H1 (cell line): ENCODE measurements around the gene TMPRSS13. TPM values are rescaled to one million over a fixed set of nuclear protein-coding genes. Genes with fewer than 3 reads are reported as not detected.

Source experiments
- BRCA1 ChIP-seq: IDR thresholded peaks from 2 replicates; pipeline ENCODE4 v1.6.1; 2012; ENCODE audit warnings: low read depth, low read length, improper control_type of control experiment
- CEBPB ChIP-seq: IDR thresholded peaks from 2 replicates; pipeline ENCODE4 v1.6.1; 2012; ENCODE audit warnings: low read depth, low read length
- CTBP2 ChIP-seq: IDR thresholded peaks from 2 replicates; pipeline ENCODE4 v1.7.0; 2011; ENCODE audit warnings: borderline replicate concordance, mild to moderate bottlenecking, moderate library complexity, mixed read lengths, low read length; ENCODE audit not compliant: insufficient read depth, insufficient read length
- KDM5A ChIP-seq: fragments of 200-600 bp; IDR thresholded peaks from 2 replicates; pipeline ENCODE4 v1.7.1; 2012; ENCODE audit warnings: mild to moderate bottlenecking, low read length, inconsistent platforms, mixed read lengths
- RBBP5 ChIP-seq: IDR thresholded peaks from 2 replicates; pipeline ENCODE4 v1.7.1; 2012; ENCODE audit warnings: low read depth, mild to moderate bottlenecking, inconsistent platforms, low read length, moderate library complexity, borderline replicate concordance
- SIN3A ChIP-seq, 2 experiments: IDR thresholded peaks in 1 of 2; conservative IDR thresholded peaks in 1 of 2; 2 replicates each; pipeline ENCODE4 v1.6.1; 2011 to 2012; ENCODE audit warnings: low read length in 2 of 2, improper control_type of control experiment in 1 of 2, low read depth in 1 of 2, mild to moderate bottlenecking in 1 of 2
- SP1 ChIP-seq: IDR thresholded peaks from 2 replicates; pipeline ENCODE4 v1.6.1; 2011; ENCODE audit warnings: low read depth, low read length
- SP2 ChIP-seq: IDR thresholded peaks from 2 replicates; pipeline ENCODE4 v1.6.1; 2012; ENCODE audit warnings: mild to moderate bottlenecking, low read length, inconsistent platforms
- TEAD4 ChIP-seq: IDR thresholded peaks from 2 replicates; pipeline ENCODE4 v1.6.1; 2012; ENCODE audit warnings: low read depth, low read length, inconsistent platforms, mixed read lengths
- polyA plus RNA-seq, 7 experiments: library from polyadenylated mRNA; depleted of rRNA in 3 of 7; stranded (reverse) in 5 of 7; unstranded in 2 of 7; fragments of >200 nt in 5 of 7; fragments of 200-250 nt in 2 of 7; gene quantifications; 1 replicate in 5 of 7; 2 replicates in 1 of 7; 4 replicates in 1 of 7; pipeline versions ENCODE4 v1.2.1 to v1.2.3, GENCODE V29; 2011 to 2013; ENCODE audit warnings: missing spikeins in 2 of 7, mixed read lengths in 2 of 7
- total RNA-seq: library from RNA; stranded (reverse); fragmentation: NEBNext Ultra II Directional; extraction: Animal tissue kit (Norgen Biotek cat#: 25700); gene quantifications from 2 replicates; pipeline ENCODE4 v1.2.1, GENCODE V29; 2021
- TF ChIP-seq, protein P1 (sequence below): IDR thresholded peaks from 2 replicates; pipeline ENCODE4 v1.6.1; 2011; ENCODE audit warnings: low read length, improper control_type of control experiment
- TF ChIP-seq, protein P2 (sequence below): IDR thresholded peaks from 2 replicates; pipeline ENCODE4 v1.6.1; 2011; ENCODE audit warnings: low read depth, mild to moderate bottlenecking, low read length; ENCODE audit not compliant: insufficient read depth

The TMPRSS13 gene
- total and polyA plus RNA-seq, 2 of the 8 experiments (the other 6 are each of a cell fraction or from before 2014, with no cell fraction given): 0.61 to 0.79 TPM

DNA sequence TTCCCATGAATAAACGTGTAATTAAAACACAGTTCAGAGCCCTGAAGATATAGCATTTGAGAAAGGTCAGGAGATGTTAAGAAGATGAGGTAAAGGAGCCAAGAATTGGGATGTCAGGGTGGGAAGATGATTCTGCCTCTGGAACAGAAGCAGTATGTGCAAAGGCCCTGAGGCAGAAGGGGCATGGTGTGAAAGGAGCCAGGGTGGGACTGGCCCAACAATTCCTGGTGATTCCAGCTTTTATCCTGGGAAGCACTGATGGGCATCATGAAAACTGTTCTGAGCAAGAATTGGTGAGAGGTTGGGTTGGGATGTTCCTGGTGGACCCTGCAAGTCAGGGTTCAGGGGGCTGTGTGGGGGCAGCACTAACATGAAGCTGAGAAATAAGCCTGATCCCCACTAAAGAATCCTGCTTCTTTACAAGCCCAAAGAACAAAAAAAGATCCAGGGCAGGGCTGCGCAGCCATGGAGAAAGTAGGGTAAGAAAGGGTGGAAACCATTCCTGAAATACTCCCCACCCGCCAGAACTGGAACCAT lies 50.2 kb downstream of the TMPRSS13 start (continued):
- TF ChIP-seq, protein P1, sequence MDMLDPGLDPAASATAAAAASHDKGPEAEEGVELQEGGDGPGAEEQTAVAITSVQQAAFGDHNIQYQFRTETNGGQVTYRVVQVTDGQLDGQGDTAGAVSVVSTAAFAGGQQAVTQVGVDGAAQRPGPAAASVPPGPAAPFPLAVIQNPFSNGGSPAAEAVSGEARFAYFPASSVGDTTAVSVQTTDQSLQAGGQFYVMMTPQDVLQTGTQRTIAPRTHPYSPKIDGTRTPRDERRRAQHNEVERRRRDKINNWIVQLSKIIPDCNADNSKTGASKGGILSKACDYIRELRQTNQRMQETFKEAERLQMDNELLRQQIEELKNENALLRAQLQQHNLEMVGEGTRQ: no peak
- TF ChIP-seq BRCA1 (no peak), KDM5A (no peak), SP1 (no peak), SIN3A (conservative IDR thresholded peaks at IDR 0.05 in 1 of 2, IDR thresholded peaks at IDR 0.05 in 1 of 2; ENCODE audit: low read depth in 1 of 2, low read length in 2 of 2) (no peak), SP2 (no peak), RBBP5 (no peak), CTBP2 (no peak), CEBPB (no peak), TEAD4 (no peak)
- TF ChIP-seq, protein P2, sequence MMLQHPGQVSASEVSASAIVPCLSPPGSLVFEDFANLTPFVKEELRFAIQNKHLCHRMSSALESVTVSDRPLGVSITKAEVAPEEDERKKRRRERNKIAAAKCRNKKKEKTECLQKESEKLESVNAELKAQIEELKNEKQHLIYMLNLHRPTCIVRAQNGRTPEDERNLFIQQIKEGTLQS: no peak
